Myocyte (in vitro differentiated cells): ENCODE results near the gene SH3RF3. TPM values are rescaled to one million over a fixed set of nuclear protein-coding genes. Genes with fewer than 3 reads are reported as not detected.

Source experiments
- DNase-seq: peaks from one replicate; pipeline ENCODE4 v3.0.0-alpha.2; 2012; ENCODE audit warnings: low read depth
- total RNA-seq: library from RNA; depleted of rRNA; stranded (reverse); fragments of >200 nt; gene quantifications from 2 replicates; pipeline ENCODE4 v1.2.3, GENCODE V29; 2014

SH3RF3 gene
- total RNA-seq, 1 donor from 2014 or later: 5.3 TPM

DNA sequence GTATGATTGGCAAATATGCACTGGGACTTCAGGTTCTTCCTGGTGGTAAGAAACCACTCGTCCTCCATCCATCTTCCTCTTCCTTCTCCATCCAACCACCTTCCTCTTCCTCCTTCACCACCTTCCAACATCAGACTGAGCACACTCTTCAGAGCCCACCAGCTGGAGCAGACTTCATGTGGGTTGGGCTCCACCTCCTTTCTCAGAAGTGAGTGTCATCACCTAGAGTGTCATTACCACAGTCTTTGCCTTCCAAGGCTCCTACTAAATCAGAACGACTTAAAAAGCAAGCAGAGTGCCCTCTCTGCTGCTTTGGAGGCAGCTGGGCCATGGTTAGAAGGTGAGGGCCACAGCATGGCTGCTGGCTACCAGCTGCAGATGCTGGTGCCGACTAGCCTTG, 171.6 kb downstream of the SH3RF3 start:
- no peak for DNase-seq

DNA sequence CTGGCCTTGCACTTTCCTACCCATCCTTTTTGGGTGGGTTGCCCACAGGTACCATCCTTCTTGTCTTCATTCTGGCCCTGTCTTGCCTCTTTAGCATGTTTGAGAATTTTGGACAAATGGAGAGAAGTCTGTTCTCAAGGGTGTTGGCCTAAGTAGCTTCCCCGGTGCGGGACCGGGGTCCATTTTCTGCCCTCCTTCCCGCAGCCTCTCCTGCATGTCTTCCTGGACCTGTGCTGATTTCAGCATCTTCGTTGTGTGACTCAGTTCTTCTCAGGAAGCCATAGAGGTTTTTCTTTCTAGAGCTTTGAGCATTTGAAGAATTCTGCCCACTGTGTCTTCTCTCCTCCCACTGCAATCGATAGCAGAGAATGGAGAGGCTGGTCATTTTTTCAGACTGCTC, 172.7 kb downstream of the SH3RF3 start:
- DNase-seq: no peak

- DNase-seq: no peak
These were observed 173.3 kb downstream of the SH3RF3 start for GRCh38 chr2:109302319-109302718.

DNA sequence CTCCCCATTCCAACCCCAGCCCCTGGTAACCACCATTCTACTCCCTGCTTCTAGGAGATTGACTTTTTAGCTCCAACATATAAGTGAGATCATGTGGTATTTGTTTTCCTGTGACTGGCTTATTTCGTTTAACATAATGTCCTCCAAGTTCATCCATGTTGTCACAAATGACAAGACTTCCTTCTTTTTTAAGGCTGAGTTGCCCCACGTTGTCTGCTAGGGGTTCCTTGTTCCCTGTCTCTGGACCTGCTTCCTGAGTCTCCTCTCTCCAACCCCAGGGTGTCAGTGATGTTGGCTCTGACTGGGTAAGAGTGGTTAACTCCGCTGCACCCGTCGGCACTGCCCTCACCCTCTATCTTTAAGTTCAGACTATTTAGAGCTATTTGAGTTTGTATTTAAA, 175.2 kb downstream of the SH3RF3 start:
- DNase-seq: no peak

DNA sequence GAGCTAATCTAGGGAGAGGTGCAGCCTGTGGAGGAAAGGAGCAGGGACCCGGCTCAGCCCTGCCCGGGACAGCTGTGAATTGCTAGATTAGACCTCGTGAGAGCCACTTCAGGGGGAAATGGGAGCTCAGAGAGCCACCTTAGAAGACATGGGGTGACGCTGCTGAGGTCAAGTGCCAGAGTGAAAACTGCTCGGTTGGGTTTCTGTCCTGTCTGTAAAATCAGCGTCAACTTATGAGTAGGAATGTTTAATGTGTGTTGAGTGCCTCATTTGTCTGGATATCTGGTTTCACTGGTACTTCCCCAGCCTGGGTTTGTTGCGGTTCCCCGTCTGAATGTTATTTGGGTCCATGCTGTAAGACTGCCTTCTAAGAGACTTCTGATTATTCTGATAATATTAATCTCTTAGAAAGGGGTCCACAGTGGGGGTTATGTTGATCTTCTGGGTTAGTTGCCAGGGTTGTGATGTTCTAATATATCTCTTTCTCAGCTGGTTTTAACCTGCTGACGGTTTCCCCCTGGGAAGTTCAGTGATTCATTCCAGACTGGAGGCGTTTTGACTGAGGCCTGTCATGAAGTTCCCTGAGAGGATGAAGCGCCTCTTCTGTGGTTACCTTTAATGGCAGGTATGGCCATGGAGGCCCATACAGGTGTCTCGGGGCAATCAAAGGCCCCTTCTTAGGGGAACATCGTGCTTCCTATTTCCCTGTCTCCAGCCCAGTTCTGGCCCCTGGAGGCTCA, 175.9 kb downstream of the SH3RF3 start:
- DNase-seq: no peak

DNA sequence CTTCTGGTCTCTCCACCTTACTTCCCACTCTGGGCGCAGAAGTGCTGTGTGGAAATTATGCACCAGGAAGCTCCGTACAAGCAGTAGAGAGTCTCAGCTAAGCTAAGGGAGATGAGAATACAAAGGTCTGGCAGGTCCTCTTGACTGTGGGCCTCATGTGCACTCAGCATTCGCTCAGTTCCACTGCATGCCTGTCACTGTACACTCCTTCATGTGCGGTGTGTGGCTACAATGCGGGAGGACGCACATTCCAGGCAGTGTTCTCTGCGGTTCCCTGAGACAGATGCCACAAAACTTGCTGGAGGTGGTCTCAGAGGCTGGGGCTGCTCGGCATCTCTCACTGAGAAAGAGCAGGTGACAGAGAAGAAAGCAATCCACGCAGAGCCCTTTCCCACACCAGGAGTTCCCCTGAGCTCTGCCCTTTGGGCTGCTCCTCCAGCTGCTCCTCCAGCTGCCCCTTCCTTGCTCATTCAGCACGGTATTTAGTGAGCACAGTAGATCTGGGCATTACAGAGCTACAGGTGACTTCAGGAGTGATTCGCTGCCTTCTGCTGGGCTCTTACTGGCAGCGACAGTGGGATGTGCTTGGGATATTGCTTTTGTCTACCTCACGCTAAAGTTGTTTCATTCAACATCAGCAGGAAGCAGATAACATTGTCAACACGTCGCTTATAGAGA, 176.6 kb downstream of the SH3RF3 start:
- DNase-seq: no peak

GRCh38 chr2:109306190-109306589, 177.2 kb downstream of the SH3RF3 start:
- no peak for DNase-seq

DNA sequence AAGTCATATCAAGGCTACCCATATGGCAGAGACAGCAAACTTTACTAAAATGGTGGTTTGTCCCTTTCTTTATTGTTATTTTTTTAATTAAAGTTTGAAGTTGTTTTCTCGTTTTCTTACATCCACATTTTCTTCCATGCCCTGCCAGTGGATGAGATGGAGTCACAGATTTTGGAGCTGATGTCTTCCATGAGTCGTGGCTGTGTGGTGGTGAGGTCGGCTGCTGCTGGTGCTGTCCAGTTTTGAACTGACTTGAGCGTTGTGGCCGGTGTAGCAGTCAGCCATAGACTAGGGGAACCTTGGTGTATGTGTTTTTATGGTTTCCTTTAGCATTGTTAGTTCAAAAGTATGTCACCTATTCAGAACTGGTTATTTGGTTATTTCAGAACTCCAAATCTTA, 182.8 kb downstream of the SH3RF3 start:
- DNase-seq: peak; percentile 21

DNA sequence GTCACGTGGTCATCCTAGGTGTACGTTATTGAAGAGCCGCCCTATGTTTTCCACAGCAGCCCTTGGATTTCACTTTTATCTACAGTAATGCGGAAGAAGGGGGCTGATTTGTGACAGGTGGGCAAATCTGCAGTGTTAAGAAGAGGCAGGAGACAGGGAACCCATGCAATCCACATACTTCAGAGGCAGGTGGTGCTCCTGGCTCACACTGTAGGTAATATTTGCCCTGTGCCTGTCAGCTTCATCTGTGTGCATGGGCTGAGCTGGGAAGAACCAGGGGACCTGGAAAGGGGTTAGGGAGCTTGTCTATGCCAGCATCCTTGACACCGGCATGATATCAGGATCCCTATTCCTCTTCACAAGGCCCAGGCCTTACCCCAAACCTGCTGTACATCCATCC, 183.9 kb downstream of the SH3RF3 start:
- DNase-seq: no peak

DNA sequence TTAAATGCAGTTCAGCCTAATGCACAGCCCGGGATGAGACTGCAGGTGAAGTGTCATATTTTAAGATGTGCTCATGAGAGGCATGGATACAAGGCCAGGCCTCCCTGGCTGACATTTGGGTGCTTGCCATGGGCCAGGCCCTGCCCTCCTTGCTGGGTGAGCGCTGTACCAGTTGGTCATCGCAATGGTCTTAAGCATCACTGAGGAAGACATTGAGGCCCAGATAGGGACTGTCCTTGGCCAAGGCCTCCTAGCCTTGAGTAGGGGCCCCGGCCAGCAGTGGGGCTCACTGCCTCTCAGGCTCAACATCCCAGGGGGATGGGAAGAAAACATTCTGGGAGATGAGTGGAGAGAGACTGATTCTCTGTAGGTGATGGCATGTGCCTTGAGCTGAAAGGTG, 184.3 kb downstream of the SH3RF3 start:
- no peak for DNase-seq

- DNase-seq: no peak
These were observed 187.1 kb downstream of the SH3RF3 start for GRCh38 chr2:109316091-109316490.

- no peak for DNase-seq
These were observed 188.6 kb downstream of the SH3RF3 start for GRCh38 chr2:109317471-109318095.

DNA sequence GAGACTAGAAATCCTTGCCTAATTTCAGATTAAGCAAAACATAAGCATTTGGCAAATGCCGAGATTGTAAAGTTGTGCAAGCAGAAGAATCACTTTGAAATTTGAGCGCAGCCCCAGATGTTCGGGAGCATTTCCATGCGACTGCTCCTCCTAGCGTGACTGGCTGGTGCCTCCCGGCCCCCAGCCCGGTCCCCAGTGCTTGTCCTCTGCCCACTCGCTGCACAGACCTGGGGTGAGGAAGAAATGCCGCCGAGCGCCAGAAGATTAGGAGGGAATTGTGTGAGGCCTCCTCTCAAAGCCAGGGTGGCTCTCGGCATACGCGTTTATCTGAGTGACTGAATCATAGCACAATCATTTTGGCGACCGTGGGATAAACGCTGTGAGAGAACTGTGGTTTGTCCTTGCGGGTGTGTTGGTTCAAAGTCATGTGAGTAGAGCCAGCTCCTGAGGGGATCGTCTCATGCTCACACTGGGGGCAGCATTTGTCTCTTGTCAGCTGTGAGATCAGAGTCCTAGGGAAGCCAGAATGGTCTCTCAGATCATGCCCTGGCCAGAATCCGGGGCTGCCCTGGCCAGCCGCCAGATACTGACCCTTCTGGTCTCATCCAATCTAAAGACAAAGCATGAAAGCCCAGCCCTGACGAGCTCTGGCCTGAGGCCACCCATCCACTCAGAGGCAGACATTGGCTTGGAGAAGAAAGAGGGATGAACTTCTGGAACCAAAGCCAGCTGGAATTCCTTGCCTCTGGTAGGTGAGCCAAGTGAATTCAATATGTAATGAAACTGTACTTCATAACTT, 189.3 kb downstream of the SH3RF3 start:
- DNase-seq: peak; percentile 97

- DNase-seq: no peak
These were observed 189.9 kb downstream of the SH3RF3 start for GRCh38 chr2:109318949-109319342.

DNA sequence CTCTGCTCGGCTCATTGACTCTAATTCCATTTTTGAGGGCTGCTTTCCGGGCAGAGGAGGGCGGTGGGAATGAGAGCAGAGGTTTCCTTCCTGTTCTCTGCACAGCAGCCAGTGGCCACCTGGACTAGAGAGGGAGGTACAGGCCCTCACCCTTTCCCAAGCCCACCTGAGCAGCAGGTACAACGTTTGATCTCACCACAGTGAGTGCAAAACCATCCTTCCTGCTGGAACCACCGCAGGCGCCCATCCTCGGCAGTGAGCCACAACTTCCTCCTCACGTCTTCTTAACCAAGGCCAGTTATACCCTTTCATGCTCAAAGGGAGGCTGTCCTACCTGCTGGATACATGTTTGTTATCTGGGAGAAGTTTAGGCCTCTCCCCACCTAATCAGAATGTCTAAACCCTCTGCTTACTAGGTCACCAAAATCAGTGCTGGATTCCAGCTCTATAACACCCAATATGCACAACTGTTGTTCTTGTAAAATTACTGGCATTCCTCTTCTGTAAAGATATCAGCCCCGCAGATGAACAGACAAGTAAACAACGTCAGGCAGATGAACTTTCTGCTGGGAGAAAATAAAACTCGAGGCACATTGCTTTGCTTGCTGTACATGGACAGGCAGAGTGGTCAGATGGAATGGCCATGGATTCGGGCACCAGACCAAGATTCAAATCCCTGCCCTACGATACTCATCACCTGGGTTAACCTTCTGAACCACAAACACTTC, 191.4 kb downstream of the SH3RF3 start:
- DNase-seq: no peak

- peak; percentile 11 for DNase-seq
These were observed 192.6 kb downstream of the SH3RF3 start for GRCh38 chr2:109321570-109321969.

DNA sequence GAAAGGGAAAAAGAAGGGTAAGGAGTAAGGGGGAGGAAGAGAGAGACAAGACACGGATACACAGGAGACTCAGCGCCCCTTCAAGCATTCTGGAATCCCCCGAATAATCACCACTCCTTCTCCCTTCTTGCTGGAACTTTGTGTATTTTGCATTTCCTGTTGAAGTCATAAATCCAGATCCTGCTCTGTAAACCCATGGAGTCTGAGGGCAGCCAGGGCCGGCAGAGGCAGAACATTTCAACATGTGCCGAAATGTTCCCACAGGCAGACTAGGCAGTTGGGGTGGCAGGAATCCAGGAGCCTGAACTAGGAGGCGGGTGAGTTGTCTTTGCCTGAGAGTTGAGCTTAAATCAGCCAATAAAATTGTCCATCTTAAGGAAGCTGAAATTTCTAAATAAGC, 193.1 kb downstream of the SH3RF3 start:
- DNase-seq: peak; percentile 89

- no peak for DNase-seq
These were observed 193.6 kb downstream of the SH3RF3 start for GRCh38 chr2:109322641-109323040.

GRCh38 chr2:109324861-109325260, 195.9 kb downstream of the SH3RF3 start:
- DNase-seq: peak; percentile 80

- no peak for DNase-seq
These were observed 196.6 kb downstream of the SH3RF3 start for GRCh38 chr2:109325570-109325969.

GRCh38 chr2:109326306-109326705, 197.3 kb downstream of the SH3RF3 start:
- no peak for DNase-seq
